Upper lobe of left lung (tissue), 6 donors: ENCODE results near the gene NSF. TPM values are rescaled to one million over a fixed set of nuclear protein-coding genes. Genes with fewer than 3 reads are reported as not detected.

ENCODE experiments used
- ATAC-seq, 2 donors: fragments of 200-7000 bp; cut with Tn5 transposase; one replicate each; pipeline ENCODE4 v1.9.1; 2022; ENCODE audit warnings: mild to moderate bottlenecking in 2 of 2, moderate library complexity in 2 of 2; ENCODE audit not compliant: low FRiP score in 2 of 2
- DNase-seq, 2 donors: peaks; one replicate each; pipeline ENCODE4 v3.0.0-alpha.2; 2019 to 2020
- H3K27ac ChIP-seq, 4 donors: fragments of 200-600 bp; sonication (generic); one replicate each; pipeline ENCODE4 v1.5.1; 2016 to 2019
- H3K27me3 ChIP-seq, 4 donors: fragments of 200-600 bp; sonication (generic); one replicate each; pipeline ENCODE4 v1.5.1; 2017 to 2019
- H3K36me3 ChIP-seq, 4 donors: fragments of 200-600 bp; sonication (generic); one replicate each; pipeline ENCODE4 v1.5.1; 2016 to 2019
- H3K4me1 ChIP-seq, 4 donors: fragments of 200-600 bp; sonication (generic); one replicate each; pipeline ENCODE4 v1.5.1; 2018 to 2019
- H3K4me3 ChIP-seq, 4 donors: fragments of 200-600 bp; sonication (generic); one replicate each; pipeline ENCODE4 v1.5.1; 2017 to 2019; ENCODE audit warnings: mild to moderate bottlenecking in 2 of 4, moderate library complexity in 1 of 4
- H3K9me3 ChIP-seq, 4 donors: fragments of 200-600 bp; sonication (generic); one replicate each; pipeline ENCODE4 v1.5.1; 2018 to 2019
- CTCF ChIP-seq, 6 experiments: fragments of 450-650 bp in 4 of 6; fragments of 200-600 bp in 2 of 6; sonication (generic) in 2 of 6; IDR thresholded peaks; one replicate each; pipeline ENCODE4 v1.5.1; 2016 to 2019; ENCODE audit warnings: antibody characterized with exemption in 6 of 6
- EP300 ChIP-seq, 4 donors: sonication (generic); formaldehyde crosslinking; IDR thresholded peaks; one replicate each; pipeline ENCODE4 v1.5.1; 2017; ENCODE audit warnings: antibody characterized with exemption in 4 of 4, control low read depth in 2 of 4
- POLR2A ChIP-seq, 4 donors: fragments of 450-650 bp; IDR thresholded peaks; one replicate each; pipeline ENCODE4 v1.5.1; 2016 to 2017; ENCODE audit warnings: antibody characterized with exemption in 4 of 4, mild to moderate bottlenecking in 2 of 4
- POLR2AphosphoS5 ChIP-seq, 2 donors: sonication (generic); formaldehyde crosslinking; IDR thresholded peaks; one replicate each; pipeline ENCODE4 v1.5.1; 2017; ENCODE audit warnings: antibody characterized with exemption in 2 of 2
- WGBS, 2 donors: methylation state at CpG; one replicate each; pipeline ENCODE4 v1.1.5; 2017 to 2018; 5-methylcytosine and 5-hydroxymethylcytosine counted together
- total RNA-seq, 6 donors: library from RNA; depleted of rRNA in 4 of 6; stranded (reverse); fragments of >200 nt in 4 of 6; gene quantifications; one replicate each; pipeline versions ENCODE4 v1.1.0 to v1.2.1, GENCODE V29; 2016 to 2021
- donor health status: DM: no; HTN: no; CAD: no; lungs with moderate emphysema.
- donor health status: DM: no; HTN: yes; CAD: no; lungs with severe emphysema.

NSF gene
- total RNA-seq, 6 donors from 2014 or later: 11.2 to 40.5 (median 25.7) TPM

- H3K4me3 ChIP-seq: no peak overlapping the region
- no peaks in the 10 kb centered on the region for H3K4me1 ChIP-seq
- WGBS, 2 donors: 76 to 82% methylated on average over 7 of the region's 7 CpGs
- TF ChIP-seq POLR2A (IDR thresholded peaks at IDR 0.05) (no peak), CTCF (IDR thresholded peaks at IDR 0.05) (no peak)
- H3K27ac ChIP-seq: no peak overlapping the region
- ATAC-seq (no peak), DNase-seq (no peak)
- H3K27me3 ChIP-seq: no peaks in the 10 kb centered on the region
- H3K9me3 ChIP-seq: no peaks in the 10 kb centered on the region
- no peaks in the 10 kb centered on the region for H3K36me3 ChIP-seq
These were observed 212.3 kb downstream of the NSF start for GRCh38 chr17:46802800-46803199.

GRCh38 chr17:46803544-46803943 lies 213.1 kb downstream of the NSF start:
- Histone ChIP-seq H3K4me1 (no peaks in the 10 kb centered on the region), H3K36me3 (no peaks in the 10 kb centered on the region), H3K4me3 (no peak overlapping the region), H3K27me3 (no peaks in the 10 kb centered on the region), H3K9me3 (no peaks in the 10 kb centered on the region), H3K27ac (no peak overlapping the region)
- 88 to 96% methylated on average over 3 to 5 of the region's 5 CpGs for WGBS, 2 donors
- DNase-seq: no peak
- ATAC-seq: no peak
- TF ChIP-seq CTCF (IDR thresholded peaks at IDR 0.05): no peak

GRCh38 chr17:46805771-46806170 lies 215.3 kb downstream of the NSF start:
- no peaks in the 10 kb centered on the region for H3K4me1 ChIP-seq
- no peaks in the 10 kb centered on the region for H3K27me3 ChIP-seq
- 86 to 95% methylated on average over 6 of the region's 6 CpGs for WGBS, 2 donors
- no peak overlapping the region for H3K4me3 ChIP-seq
- ATAC-seq (no peak), DNase-seq (no peak)
- TF ChIP-seq EP300 (IDR thresholded peaks at IDR 0.05): no peak
- TF ChIP-seq POLR2A (IDR thresholded peaks at IDR 0.05): no peak
- TF ChIP-seq POLR2AphosphoS5 (IDR thresholded peaks at IDR 0.05): no peak
- TF ChIP-seq CTCF (IDR thresholded peaks at IDR 0.05): no peak
- H3K27ac ChIP-seq: no peak overlapping the region
- no peaks in the 10 kb centered on the region for H3K36me3 ChIP-seq
- H3K9me3 ChIP-seq: no peaks in the 10 kb centered on the region

Other genes with a start within 250 kb of the NSF start
- 10 to 100 TPM in 5 of 6 donors, 1 to 10 TPM in 1; 7.8 to 47.1 (median 21.6) TPM for gene ARL17B, start 228.9 kb upstream of the NSF start, total RNA-seq
- 10 to 100 TPM in 5 of 6 donors, 1 to 10 TPM in 1; 7.9 to 44.0 (median 14.6) TPM for gene LRRC37A2, start 78.2 kb upstream of the NSF start, total RNA-seq
- 10 to 100 TPM in 5 of 6 donors, 1 to 10 TPM in 1; 4.6 to 24.1 (median 17.9) TPM for gene ARL17A, start 11.0 kb upstream of the NSF start, total RNA-seq
- 1 to 10 TPM; 1.1 to 4.6 (median 1.9) TPM for gene WNT3, start 228.0 kb downstream of the NSF start, total RNA-seq